ENCODE results near the gene TMEM164.

TMEM164 gene

DNA sequence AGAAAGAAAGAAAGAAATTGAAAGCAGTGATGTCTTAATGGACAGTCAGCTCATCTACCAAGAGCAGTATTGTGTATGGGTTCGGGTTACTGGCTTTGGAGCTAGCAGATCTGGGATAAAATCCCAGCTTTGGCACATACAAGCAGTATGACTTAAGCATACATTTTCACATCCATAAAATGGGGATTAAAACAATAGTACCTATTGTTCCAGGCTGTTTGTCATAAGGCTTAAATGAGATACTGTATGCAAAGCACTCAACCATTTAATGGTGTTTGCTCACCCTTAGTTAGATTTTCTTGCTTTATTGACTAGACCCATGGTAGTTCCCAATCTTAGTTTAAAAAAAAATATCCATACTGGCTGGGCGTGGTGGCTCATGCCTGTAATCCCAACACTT is 7.8 kb upstream of the TMEM164 start:
- Histone ChIP-seq H4K20me1 (ENCODE audit: insufficient read depth, low read length) (no peaks in the 10 kb centered on the region), H3K27me3 (replicated peaks; ENCODE audit: insufficient read depth, low read length) (no peaks in the 10 kb centered on the region), H3K9me3 (replicated peaks; ENCODE audit: insufficient read depth, low read length) (no peaks in the 10 kb centered on the region), H3K4me1 (ENCODE audit: low read length) (peaks cover 17% of the 10 kb centered on the region), H3K9me2 (replicated peaks; ENCODE audit: insufficient read depth, low read length) (no peaks in the 10 kb centered on the region), H3K9ac (ENCODE audit: low read length) (no peak overlapping the region), H3K79me2 (ENCODE audit: low read length) (no peaks in the 10 kb centered on the region), H3K4me2 (ENCODE audit: low read depth, low read length) (no peak overlapping the region), H2AFZ (ENCODE audit: low read length) (no peak overlapping the region), H3K27ac (ENCODE audit: low read length) (no peak overlapping the region), H3K4me3 (ENCODE audit: low read length) (no peak overlapping the region), H3K36me3 (replicated peaks; ENCODE audit: insufficient read depth, low read length) (no peaks in the 10 kb centered on the region), H3F3A (ENCODE audit: insufficient read depth, low read length) (peaks cover 7% of the 10 kb centered on the region; the same call in 1 of the 2 replicates)
- TF ChIP-seq EZH2 (optimal IDR thresholded peaks at IDR 0.05; ENCODE audit: low read depth, low read length) (no peak), EZH2phosphoT487 (IDR thresholded peaks at IDR 0.05; ENCODE audit: low read length) (no peak)
- TF ChIP-seq, protein P1, sequence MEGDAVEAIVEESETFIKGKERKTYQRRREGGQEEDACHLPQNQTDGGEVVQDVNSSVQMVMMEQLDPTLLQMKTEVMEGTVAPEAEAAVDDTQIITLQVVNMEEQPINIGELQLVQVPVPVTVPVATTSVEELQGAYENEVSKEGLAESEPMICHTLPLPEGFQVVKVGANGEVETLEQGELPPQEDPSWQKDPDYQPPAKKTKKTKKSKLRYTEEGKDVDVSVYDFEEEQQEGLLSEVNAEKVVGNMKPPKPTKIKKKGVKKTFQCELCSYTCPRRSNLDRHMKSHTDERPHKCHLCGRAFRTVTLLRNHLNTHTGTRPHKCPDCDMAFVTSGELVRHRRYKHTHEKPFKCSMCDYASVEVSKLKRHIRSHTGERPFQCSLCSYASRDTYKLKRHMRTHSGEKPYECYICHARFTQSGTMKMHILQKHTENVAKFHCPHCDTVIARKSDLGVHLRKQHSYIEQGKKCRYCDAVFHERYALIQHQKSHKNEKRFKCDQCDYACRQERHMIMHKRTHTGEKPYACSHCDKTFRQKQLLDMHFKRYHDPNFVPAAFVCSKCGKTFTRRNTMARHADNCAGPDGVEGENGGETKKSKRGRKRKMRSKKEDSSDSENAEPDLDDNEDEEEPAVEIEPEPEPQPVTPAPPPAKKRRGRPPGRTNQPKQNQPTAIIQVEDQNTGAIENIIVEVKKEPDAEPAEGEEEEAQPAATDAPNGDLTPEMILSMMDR (IDR thresholded peaks at IDR 0.05; ENCODE audit: low read length), result no peak
- no peak for DNase-seq

DNA sequence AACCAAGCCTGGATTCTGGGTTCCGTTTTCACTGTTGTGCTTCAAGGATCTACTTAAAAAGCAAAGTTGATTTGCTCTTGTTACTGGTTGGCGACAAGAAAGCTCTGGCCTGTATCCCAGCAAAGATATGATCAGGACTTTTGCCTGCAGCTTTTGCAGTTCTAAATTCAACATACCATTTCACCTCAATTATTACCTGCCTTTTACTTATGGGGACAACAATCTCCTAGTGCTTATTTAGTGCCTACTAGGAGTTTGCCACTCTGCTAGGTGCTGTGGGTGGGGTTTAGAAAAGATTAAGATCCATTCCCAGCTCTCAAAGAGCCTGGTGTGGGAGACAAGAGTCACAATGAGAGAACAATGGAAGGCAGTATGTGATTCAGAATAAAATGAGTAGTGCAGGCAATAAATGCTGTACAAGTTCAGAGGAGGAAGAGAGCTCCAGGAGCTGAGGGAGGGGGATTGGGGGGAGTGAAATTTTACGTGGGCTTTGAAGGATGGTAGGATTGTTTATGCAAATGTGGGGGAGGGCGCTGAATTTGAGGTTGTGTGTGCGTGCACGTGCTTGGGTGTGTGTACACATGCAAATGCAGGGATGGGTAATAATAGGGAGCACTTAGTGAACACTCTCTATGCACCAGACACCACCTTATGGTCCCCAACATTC is 5.0 kb upstream of the TMEM164 start:
- TF ChIP-seq EZH2phosphoT487 (IDR thresholded peaks at IDR 0.05; ENCODE audit: low read length) (no peak), EZH2 (optimal IDR thresholded peaks at IDR 0.05; ENCODE audit: low read depth, low read length) (no peak)
- TF ChIP-seq, protein P1 (IDR thresholded peaks at IDR 0.05; ENCODE audit: low read length), result no peak
- no peak overlapping the region for H3K4me2 ChIP-seq (ENCODE audit: low read depth, low read length)
- H3K79me2 ChIP-seq (ENCODE audit: low read length), result no peaks in the 10 kb centered on the region; the same call in 1 of the 2 replicates
- no peak overlapping the region for H3K9ac ChIP-seq (ENCODE audit: low read length)
- H3K4me3 ChIP-seq (ENCODE audit: low read length), result no peak overlapping the region
- H4K20me1 ChIP-seq (ENCODE audit: insufficient read depth, low read length), result no peaks in the 10 kb centered on the region
- no peak overlapping the region for H2AFZ ChIP-seq (ENCODE audit: low read length)
- H3K9me2 ChIP-seq (replicated peaks; ENCODE audit: insufficient read depth, low read length), result no peaks in the 10 kb centered on the region
- no peaks in the 10 kb centered on the region for H3F3A ChIP-seq (ENCODE audit: insufficient read depth, low read length)
- no peaks in the 10 kb centered on the region for H3K36me3 ChIP-seq (replicated peaks; ENCODE audit: insufficient read depth, low read length)
- no peak for DNase-seq
- no peaks in the 10 kb centered on the region for H3K27me3 ChIP-seq (replicated peaks; ENCODE audit: insufficient read depth, low read length)
- H3K4me1 ChIP-seq (ENCODE audit: low read length), result no peaks in the 10 kb centered on the region
- no peaks in the 10 kb centered on the region for H3K9me3 ChIP-seq (replicated peaks; ENCODE audit: insufficient read depth, low read length)
- no peak overlapping the region for H3K27ac ChIP-seq (ENCODE audit: low read length)

DNA sequence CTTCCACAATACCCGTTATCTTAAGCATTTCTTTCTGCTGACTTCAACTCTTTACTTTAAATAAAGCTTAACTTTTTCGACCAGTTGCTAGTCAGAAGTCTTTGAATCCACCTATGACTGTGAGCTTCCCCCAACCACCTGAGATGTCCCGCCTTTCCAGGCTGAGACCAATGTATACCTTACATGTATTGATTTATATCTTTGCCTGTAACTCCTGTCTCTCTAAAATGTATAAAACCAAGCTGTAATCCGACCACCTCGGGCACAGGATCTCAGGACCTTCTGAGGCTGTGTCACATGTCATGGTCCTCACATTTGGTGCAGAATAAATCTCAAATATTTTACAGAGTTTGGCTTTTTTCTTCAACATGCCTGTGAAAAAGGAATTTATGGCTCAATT is 2.9 kb upstream of the TMEM164 start:
- Histone ChIP-seq H4K20me1 (ENCODE audit: insufficient read depth, low read length) (no peaks in the 10 kb centered on the region), H3K4me3 (ENCODE audit: low read length) (no peak overlapping the region), H3K9ac (ENCODE audit: low read length) (no peak overlapping the region), H2AFZ (ENCODE audit: low read length) (no peak overlapping the region), H3K27me3 (replicated peaks; ENCODE audit: insufficient read depth, low read length) (no peaks in the 10 kb centered on the region), H3K36me3 (replicated peaks; ENCODE audit: insufficient read depth, low read length) (no peaks in the 10 kb centered on the region), H3K9me2 (replicated peaks; ENCODE audit: insufficient read depth, low read length) (no peaks in the 10 kb centered on the region), H3K79me2 (ENCODE audit: low read length) (peaks cover 21% of the 10 kb centered on the region), H3K4me1 (ENCODE audit: low read length) (0 out of 2 replicates have a peak, but pooled peaks cover 3% of the 10 kb centered on the region), H3K9me3 (replicated peaks; ENCODE audit: insufficient read depth, low read length) (no peaks in the 10 kb centered on the region), H3F3A (ENCODE audit: insufficient read depth, low read length) (no peaks in the 10 kb centered on the region), H3K4me2 (ENCODE audit: low read depth, low read length) (no peak overlapping the region), H3K27ac (ENCODE audit: low read length) (no peak overlapping the region)
- no peak for DNase-seq
- TF ChIP-seq, protein P1 (IDR thresholded peaks at IDR 0.05; ENCODE audit: low read length), result no peak

Data from MM.1S (cell line).